ENCODE measurements around the gene SLC22A17.

SLC22A17 gene

DNA sequence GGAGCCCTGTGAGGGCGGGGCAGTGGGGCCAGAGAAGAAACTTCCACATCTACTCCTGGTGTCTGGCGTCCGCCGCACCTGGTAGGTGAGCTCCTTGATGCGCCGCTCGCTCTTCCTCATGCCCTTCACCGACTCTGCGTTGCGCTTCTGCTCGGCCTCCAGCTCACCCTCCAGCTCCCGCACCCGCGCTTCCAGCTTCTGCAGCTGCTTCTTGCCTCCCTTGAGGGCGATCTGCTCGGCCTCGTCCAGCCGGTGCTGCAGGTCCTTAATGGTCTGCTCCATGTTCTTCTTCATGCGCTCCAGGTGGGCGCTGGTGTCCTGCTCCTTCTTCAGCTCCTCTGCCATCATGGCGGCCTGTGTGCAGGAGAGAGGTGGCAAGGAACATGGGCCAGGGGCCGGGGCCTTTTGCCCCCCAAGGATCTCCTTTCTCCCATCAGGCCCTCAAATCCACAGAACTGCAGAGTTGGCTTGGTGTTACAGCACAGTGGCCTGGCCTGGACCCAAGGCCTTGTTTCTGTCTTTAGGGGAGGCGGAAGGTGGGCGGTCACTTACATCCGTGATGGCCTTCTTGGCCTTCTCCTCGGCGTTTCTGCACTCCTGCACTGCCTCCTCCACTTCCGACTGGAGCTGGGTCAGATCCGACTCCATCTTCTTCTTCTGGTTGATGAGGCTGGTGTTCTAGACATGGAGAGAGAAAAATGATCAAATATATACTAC lies 31.8 kb upstream of the SLC22A17 start:
- in situ Hi-C loops (cut with HindIII; ENCODE audit: low pct_ligation_motif_present, low pct_unique_long_range_greater_than_20kb, low sequenced_read_pairs), result no loop called here
- no peak for DNase-seq

DNA sequence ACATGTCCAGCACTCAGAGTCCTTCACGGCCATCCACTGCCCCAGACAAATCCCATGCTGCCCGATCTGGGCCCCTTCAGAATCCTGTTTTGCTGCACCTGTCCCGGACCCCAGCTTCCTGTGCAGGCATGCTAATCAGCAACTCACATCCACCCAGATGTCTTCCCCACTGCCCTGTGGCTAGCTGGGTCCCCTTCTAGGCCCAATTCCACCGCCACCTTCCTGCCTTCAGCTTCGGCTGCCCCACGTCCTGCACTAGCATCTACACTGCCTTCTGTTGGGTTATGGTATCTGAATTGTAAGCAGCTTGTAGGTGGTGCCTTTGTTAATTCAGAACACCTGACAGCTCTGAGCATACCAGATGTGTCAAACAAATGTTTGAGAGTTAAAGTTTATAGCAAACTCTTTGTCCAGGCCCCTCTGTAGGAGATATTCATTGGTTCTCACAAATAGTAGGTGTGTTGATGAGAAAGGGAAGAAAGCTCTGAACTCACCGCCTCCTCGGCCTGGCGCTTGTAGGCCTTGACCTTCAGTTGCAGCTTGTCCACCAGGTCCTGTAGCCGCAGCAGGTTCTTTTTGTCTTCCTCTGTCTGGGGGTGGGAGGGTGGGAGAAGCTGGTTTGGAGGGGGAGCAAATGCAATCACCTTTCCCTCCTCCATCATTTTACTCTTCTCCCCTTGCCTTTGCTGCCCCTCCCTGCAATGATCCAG lies 30.2 kb upstream of the SLC22A17 start:
- no peak for DNase-seq
- in situ Hi-C loops (cut with HindIII; ENCODE audit: low pct_ligation_motif_present, low pct_unique_long_range_greater_than_20kb, low sequenced_read_pairs), result no loop called here

DNA sequence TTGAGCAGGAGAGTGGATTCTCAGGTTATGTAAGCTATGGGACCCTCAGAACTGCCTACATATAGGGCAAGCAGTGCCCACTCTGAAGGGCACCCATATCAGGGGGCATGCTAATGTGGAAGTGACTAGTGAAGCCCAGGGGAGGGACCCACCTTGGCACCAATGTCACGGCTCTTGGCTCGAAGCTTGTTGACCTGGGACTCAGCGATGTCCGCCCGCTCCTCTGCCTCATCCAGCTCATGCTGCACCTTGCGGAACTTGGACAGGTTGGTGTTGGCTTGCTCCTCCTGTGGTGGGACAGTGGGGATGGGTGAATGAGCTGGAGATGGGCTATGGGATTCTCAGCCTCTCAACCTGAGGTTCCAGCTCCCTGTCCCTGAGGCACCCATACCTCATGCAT lies 29.6 kb upstream of the SLC22A17 start:
- DNase-seq, result no peak
- in situ Hi-C loops (cut with HindIII; ENCODE audit: low pct_ligation_motif_present, low pct_unique_long_range_greater_than_20kb, low sequenced_read_pairs), result no loop called here

DNA sequence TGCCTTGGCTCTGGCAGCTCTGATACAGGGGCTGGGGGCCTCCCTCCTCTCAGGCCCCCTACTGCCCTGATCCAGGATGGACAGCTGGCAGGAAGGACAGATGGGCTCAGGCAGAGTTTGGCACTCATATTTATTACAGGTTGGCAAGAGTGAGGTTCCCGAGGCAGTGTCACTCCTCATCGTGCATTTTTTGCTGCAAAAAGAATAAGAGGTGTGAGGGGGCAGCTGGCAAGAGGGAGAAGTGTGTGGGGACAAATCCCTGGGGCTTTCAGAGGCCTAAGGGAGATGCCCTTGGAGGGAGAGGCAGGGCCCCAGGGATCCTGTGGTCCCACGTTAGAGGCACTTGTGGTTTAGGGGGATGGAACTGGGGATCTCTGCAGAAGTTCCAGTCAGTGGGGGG lies 29.2 kb upstream of the SLC22A17 start:
- no peak for DNase-seq
- in situ Hi-C loops (cut with HindIII; ENCODE audit: low pct_ligation_motif_present, low pct_unique_long_range_greater_than_20kb, low sequenced_read_pairs), result no loop called here

DNA sequence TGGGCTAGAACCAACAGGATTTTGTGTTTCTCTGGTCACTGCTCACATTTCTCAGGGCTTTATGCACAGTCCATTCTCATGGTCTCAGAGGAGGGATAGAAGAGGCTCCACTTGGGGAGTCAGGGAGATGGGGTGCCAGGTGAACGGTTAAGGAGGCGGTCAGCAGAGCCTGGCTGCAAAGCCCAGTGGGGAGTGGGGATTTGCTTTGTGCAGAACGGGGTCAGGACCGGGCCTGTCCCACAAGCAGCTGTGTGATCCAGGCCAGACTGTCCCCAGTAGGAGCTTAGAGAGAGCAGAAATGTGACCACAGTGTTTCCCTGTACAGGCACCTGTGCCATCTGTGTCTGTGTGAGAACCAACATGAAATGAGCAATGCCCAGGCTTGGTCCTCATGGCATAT lies 28.3 kb upstream of the SLC22A17 start:
- in situ Hi-C loops (cut with HindIII; ENCODE audit: low pct_ligation_motif_present, low pct_unique_long_range_greater_than_20kb, low sequenced_read_pairs), result no loop called here
- no peak for DNase-seq

DNA sequence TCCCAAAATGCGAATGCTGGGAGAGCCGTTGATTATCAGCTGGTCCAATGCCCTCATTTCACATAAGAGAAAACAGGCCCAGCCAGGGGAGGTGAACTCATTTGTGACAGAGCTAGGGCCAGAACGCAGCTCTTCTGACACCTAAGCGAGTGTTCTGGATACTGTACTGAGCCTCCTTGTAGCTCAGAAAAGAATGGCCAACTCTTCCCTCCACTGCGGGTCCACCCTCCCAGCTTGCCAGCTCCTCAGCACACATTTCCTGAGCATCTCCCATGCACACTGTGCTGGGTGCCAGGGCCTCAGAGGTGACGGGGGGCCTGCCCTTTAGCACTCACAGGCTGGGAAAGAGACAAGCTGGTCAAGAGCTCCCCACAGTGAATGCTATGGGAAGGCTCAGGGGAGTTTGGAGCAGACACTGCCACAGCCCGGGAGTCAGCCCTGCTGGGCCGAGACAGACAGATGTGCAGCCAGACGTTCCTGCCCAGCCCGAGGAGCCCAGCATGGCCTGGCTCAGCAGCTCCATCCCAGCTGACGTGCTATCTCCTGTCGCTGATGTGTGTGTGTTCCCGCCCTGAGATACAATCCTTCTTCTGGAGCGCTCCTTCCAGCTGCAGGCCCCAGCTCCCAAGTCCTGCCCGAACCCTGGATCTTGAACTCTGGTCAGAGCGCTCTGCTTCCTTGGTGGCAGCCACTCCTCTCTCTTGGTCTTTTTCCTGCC lies 27.7 kb upstream of the SLC22A17 start:
- no peak for DNase-seq

DNA sequence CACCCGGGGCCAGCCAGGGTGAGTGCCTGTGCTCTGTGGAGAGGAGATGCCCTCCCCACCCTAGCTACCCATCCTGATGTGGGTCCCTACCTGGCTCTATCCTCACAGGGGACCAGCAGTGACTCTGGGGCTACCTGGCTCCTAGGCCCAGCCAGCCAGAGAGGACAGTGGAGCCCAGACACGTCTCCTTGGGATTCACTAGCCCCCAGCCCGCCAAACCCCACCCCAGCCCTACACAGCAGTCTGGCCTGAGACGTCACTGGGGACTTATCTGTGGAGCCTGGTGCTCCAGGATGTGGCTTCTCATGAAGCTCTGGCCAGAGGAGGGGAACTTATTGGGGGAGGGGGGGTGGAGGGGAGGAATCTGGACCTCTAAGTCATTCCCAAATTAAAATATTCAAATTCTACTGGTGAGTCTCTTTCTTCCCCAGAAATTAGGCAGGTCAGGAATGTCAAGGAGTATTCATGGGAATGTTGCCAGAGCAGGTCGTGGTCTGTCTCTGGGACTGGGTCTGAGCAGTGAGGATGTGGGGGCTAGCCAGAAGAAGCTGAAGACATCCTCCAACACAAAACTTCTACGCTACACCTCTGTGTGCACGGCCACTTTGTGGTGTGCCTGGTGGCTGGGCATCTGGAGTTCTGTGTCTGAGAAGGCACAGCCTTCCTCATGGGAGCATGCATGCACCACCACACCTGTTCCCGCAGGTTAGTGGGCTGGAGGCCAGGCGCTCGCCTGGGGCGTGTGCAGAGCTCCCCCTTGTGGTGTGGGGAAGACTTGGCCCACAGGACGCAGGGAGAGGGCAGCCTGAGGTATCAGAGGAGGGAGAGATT lies 26.9 kb upstream of the SLC22A17 start:
- in situ Hi-C loops (cut with HindIII; ENCODE audit: low pct_ligation_motif_present, low pct_unique_long_range_greater_than_20kb, low sequenced_read_pairs), result no loop called here
- DNase-seq, result peak; percentile 38

More for the DNA sequence above, 27.7 kb upstream of the SLC22A17 start:
- in situ Hi-C loops (cut with HindIII; ENCODE audit: low pct_ligation_motif_present, low pct_unique_long_range_greater_than_20kb, low sequenced_read_pairs), result no loop called here

DNA sequence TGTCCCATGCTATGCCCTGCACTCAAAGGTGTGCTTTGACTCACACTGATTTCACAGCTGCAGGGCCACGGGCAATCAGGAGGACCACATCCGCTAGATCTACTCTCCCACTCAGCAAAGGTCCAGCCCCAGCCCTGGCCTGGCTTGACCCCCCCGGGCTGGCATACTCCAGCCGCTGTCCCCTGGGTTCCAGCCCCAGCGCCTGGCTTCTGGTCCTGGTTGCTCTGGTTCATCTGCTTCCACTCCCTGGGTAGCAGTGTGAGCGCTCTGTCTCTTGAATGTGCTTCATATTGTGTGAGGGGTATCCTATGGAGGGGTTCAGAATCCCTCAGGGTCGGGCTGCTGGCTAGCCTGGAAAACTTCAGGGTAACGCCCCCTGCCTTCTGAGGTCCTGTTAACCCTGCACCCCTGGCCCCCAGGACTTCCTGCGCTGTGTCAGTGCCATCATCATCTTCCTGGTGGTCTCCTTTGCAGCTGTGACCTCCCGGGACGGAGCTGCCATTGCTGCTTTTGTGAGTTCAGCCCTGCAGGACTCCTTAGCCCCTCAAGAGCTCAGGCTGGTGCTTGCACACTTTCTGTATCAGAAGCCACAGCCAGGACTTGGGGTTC lies 26.0 kb upstream of the SLC22A17 start:
- in situ Hi-C loops (cut with HindIII; ENCODE audit: low pct_ligation_motif_present, low pct_unique_long_range_greater_than_20kb, low sequenced_read_pairs), result no loop called here
- no peak for DNase-seq

DNA sequence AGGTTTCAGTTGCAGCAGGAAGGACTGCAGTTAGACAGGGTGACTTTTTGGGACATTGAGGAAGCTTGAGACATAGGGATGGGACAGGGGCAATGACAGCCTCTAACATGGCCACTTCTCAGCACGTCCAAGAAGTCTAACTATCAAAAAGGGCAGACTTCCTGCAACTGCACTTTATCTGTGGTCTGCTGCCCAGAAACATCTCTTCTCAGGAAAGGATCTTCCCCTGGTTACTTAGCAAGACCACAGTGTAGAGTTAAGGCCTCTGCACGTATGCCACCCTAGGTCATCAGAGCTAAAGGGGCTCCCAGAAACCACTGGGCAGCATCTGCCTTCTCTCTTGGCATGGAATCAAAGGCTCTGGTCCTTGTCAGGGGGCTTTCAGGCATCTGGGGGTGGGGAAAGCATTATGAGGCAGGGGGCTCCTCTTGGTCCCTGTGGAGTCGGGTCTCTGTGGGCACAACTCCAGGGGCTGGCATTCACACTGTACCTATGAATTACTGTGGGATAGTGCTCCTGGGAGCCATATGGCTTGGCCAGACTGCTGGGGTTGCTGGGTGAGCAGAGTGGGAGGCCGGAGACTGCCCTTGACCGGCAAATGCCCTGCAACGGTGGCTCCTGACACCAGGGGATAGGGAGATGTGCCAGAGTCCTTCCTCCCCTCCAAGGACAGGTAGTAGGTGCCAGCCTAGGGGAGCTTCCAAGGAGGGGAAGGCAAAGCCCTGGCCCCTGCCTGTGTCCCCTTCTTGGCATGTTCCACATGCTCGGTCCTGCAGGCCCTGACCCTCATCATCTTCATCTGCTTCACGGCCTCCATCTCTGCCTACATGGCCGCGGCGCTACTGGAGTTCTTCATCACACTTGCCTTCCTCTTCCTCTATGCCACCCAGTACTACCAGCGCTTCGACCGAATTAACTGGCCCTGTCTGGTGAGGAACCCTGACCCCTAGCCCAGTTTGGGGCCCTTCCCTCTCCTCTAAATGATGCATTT lies 25.2 kb upstream of the SLC22A17 start:
- DNase-seq, result no peak
- in situ Hi-C loops (cut with HindIII; ENCODE audit: low pct_ligation_motif_present, low pct_unique_long_range_greater_than_20kb, low sequenced_read_pairs), result no loop called here

DNA sequence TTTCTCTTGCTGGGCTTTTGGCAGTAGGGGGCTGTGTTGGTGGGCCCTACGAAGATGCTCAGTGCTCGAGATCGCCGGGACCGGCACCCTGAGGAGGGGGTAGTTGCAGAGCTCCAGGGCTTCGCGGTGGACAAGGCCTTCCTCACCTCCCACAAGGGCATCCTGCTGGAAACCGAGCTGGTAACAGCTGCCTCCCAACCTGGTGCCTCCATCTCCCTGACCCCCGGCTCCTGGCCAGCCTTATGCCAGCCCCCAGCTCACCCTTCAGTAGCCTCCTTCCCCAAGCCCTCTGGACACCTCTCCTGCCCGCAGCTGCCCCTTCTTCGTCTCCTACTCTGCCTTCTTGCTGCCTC lies 24.5 kb upstream of the SLC22A17 start:
- no peak for DNase-seq
- in situ Hi-C loops (cut with HindIII; ENCODE audit: low pct_ligation_motif_present, low pct_unique_long_range_greater_than_20kb, low sequenced_read_pairs), result no loop called here

DNA sequence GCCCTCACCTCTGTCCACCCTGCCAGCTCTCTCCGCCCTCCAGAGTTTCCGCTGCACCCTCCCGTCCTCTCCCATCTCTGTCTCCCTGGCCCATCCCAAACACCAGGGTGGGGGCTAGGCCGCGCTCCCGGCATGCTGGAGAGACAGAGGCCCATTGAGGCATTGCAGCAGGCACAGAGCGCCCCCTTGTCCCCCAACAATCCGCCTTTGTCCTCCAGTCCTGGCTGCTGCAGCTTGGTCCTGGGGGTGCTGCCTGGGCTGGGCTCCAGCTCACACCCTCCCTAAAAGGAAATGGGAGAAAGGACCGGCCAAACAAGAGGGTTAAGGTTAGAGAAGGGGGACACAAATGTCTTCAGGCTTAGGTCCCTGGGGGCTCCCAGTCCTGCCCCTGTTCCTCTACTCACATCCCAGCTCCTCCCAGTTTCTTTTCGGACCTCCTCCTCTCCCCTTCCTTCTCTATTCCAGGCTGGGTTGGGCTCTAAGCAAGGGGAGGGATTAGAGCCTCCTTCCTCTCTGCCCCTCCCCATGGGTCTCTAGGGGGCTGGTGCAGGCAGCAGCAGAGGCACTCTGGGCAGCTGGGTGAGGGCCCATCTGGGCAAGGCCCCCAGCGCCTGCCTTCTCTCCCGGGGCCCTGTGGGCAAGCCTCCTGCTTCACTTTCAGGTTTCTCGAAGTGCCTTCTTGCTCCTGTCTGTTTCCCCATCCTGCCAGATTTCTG lies 24.0 kb upstream of the SLC22A17 start, which contains the start of gene CMTM5:
TSS of gene CMTM5 (plus strand) at position 565 of the 716 bp plus-strand sequence. CDS start 206 bp downstream, outside the sequence.
- DNase-seq, result no peak
- in situ Hi-C loops (cut with HindIII; ENCODE audit: low pct_ligation_motif_present, low pct_unique_long_range_greater_than_20kb, low sequenced_read_pairs), result no loop called here

DNA sequence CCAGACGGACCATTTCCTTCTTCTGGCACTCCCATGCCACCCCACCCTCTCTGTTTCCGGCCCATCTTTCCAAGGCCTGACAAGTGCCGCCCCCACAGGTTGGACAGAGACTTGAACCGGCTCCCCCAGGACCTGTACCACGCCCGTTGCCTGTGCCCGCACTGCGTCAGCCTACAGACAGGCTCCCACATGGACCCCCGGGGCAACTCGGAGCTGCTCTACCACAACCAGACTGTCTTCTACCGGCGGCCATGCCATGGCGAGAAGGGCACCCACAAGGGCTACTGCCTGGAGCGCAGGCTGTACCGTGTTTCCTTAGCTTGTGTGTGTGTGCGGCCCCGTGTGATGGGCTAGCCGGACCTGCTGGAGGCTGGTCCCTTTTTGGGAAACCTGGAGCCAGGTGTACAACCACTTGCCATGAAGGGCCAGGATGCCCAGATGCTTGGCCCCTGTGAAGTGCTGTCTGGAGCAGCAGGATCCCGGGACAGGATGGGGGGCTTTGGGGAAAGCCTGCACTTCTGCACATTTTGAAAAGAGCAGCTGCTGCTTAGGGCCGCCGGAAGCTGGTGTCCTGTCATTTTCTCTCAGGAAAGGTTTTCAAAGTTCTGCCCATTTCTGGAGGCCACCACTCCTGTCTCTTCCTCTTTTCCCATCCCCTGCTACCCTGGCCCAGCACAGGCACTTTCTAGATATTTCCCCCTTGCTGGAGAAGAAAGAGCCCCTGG lies 23.0 kb upstream of the SLC22A17 start:
- DNase-seq, result no peak
- in situ Hi-C loops (cut with HindIII; ENCODE audit: low pct_ligation_motif_present, low pct_unique_long_range_greater_than_20kb, low sequenced_read_pairs), result no loop called here

DNA sequence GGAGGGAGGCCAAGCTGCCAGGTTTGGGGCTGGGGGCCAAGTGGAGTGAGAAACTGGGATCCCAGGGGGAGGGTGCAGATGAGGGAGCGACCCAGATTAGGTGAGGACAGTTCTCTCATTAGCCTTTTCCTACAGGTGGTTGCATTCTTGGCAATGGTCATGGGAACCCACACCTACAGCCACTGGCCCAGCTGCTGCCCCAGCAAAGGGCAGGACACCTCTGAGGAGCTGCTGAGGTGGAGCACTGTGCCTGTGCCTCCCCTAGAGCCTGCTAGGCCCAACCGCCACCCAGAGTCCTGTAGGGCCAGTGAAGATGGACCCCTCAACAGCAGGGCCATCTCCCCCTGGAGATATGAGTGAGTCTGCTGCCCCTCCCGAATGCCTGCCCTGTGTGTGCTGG lies 20.4 kb upstream of the SLC22A17 start:
- DNase-seq, result no peak
- in situ Hi-C loops (cut with HindIII; ENCODE audit: low pct_ligation_motif_present, low pct_unique_long_range_greater_than_20kb, low sequenced_read_pairs), result no loop called here

DNA sequence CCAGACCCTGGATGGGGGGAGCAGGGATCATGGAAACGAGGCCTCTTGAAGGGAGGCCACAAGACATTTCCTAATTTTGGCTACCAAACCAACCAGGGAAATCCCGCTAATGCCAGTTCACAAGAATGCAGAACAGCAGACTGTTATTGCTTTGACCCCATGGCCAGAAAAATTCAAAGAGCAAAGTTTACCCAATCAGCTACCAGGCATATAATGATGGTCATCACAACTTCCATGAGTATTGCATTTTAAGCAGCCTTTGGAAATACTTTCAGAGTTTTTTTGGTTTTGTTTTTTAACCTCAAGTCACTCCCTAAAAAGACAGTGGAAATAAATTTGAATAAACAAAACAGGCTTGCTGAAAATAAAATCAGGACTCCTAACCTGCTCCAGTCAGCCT lies 19.8 kb upstream of the SLC22A17 start, which contains the start of gene IL25:
TSS of gene IL25 (plus strand) at position 301 of the 400 bp plus-strand sequence.
- DNase-seq, result no peak
- in situ Hi-C loops (cut with HindIII; ENCODE audit: low pct_ligation_motif_present, low pct_unique_long_range_greater_than_20kb, low sequenced_read_pairs), result no loop called here

DNA sequence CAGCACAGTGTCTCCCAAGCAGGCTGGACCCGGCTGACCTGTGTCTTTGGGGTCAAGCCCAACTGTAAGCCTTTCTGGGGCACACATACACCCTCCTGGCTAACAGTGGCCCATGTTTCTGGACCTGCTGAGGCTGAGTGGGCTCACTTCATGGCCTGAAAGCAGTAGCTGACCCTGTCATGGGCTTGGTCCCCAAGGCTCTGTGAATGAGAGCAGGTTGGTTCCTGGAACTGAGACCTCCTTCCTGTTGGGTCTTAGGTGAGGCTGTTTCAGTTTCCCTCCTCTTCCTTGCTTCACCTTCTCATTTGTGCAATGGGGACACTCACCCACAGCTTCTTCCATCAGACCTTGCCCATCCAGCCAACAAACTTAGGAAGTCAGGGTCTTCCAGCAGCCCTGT lies 19.2 kb upstream of the SLC22A17 start:
- in situ Hi-C loops (cut with HindIII; ENCODE audit: low pct_ligation_motif_present, low pct_unique_long_range_greater_than_20kb, low sequenced_read_pairs), result no loop called here

DNA sequence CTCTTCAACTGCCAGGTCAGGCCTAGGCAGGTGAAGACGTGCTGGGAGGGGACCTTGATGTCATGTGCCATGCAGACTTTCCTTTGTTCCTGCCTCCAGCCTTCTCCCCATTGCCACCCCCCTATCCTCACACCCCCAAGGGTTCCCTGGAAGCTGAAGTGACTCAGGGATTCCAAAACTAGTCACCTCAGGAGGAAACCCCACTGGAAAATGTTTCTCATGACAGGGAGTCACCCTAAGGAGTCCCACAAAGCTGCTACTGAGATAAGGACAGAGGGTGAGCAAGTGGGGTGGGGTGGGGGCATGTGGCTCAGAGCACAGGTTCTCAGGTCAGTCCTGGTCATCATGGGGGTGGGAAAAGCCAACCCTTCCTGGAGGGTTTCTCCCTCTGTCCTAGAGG lies 17.5 kb upstream of the SLC22A17 start:
- in situ Hi-C loops (cut with HindIII; ENCODE audit: low pct_ligation_motif_present, low pct_unique_long_range_greater_than_20kb, low sequenced_read_pairs), result no loop called here
- DNase-seq, result no peak

More for the DNA sequence above, 19.2 kb upstream of the SLC22A17 start:
- no peak for DNase-seq

Measured in ACHN (cell line).